ENCODE data around the gene DBF4B. TPM values are rescaled to one million over a fixed set of nuclear protein-coding genes. Genes with fewer than 3 reads are reported as not detected.

DBF4B gene
- total and polyA plus RNA-seq, 2 of the 13 experiments (the other 11 are each of a cell fraction or from before 2014, with no cell fraction given), result 11.7 to 13.2 TPM

- no peak for TF ChIP-seq USF2 (IDR thresholded peaks at IDR 0.05; ENCODE audit: low read depth, low read length)
- no peak for TF ChIP-seq USF2 (CRISPR knock-in tag; IDR thresholded peaks at IDR 0.05; ENCODE audit: borderline replicate concordance)
- TF ChIP-seq CAMTA2 (CRISPR knock-in tag; IDR thresholded peaks at IDR 0.05; ENCODE audit: borderline replicate concordance), result no peak
- TF ChIP-seq ZNF703 (CRISPR knock-in tag; IDR thresholded peaks at IDR 0.05; ENCODE audit: borderline replicate concordance), result no peak
- no peak for TF ChIP-seq EP300 (IDR thresholded peaks at IDR 0.05; ENCODE audit: low read depth in 2 of 2, low read length in 2 of 2)
- TF ChIP-seq EP300 (CRISPR knock-in tag; IDR thresholded peaks at IDR 0.05; ENCODE audit: borderline replicate concordance), result no peak
- no peak for TF ChIP-seq DR1 (CRISPR knock-in tag; IDR thresholded peaks at IDR 0.05)
- TF ChIP-seq TIGD3 (CRISPR knock-in tag; IDR thresholded peaks at IDR 0.05; ENCODE audit: borderline replicate concordance), result no peak; the same call in 1 of the 2 replicates
- TF ChIP-seq RARA (CRISPR knock-in tag; IDR thresholded peaks at IDR 0.05), result no peak
- no peak for TF ChIP-seq ZNF589 (CRISPR knock-in tag; conservative IDR thresholded peaks at IDR 0.05)
- no peak for TF ChIP-seq NCOA5 (CRISPR knock-in tag; IDR thresholded peaks at IDR 0.05)
- no peak for TF ChIP-seq ZMYM3 (CRISPR knock-in tag; IDR thresholded peaks at IDR 0.05)
- TF ChIP-seq ARNTL (CRISPR knock-in tag; IDR thresholded peaks at IDR 0.05), result no peak
- TF ChIP-seq SYNCRIP (IDR thresholded peaks at IDR 0.05; ENCODE audit: insufficient read depth, low read depth, low read length), result no peak
- peak; percentile 58 for TF ChIP-seq PATZ1 (CRISPR knock-in tag; IDR thresholded peaks at IDR 0.05)
- no peak for TF ChIP-seq TRIM24 (CRISPR knock-in tag; IDR thresholded peaks at IDR 0.05)
- TF ChIP-seq ZNF567 (CRISPR knock-in tag; IDR thresholded peaks at IDR 0.05; ENCODE audit: borderline replicate concordance), result no peak
- TF ChIP-seq MIER3 (CRISPR knock-in tag; IDR thresholded peaks at IDR 0.05; ENCODE audit: borderline replicate concordance), result peak; percentile 65; the same call in 1 of the 2 replicates
- TF ChIP-seq SNRNP70 (IDR thresholded peaks at IDR 0.05; ENCODE audit: low read depth, low read length), result no peak
- TF ChIP-seq MATR3 (CRISPR knock-in tag; IDR thresholded peaks at IDR 0.05), result no peak
- TF ChIP-seq CENPT (CRISPR knock-in tag; IDR thresholded peaks at IDR 0.05; ENCODE audit: low read depth), result no peak
- no peak for TF ChIP-seq HNRNPH1 (optimal IDR thresholded peaks at IDR 0.05; ENCODE audit: low read depth, low read length)
- 0 out of 2 replicates have a peak, but pooled peaks have one; percentile 65 for TF ChIP-seq ZNF350 (CRISPR knock-in tag; IDR thresholded peaks at IDR 0.05; ENCODE audit: borderline replicate concordance, low read depth)
- no peak for TF ChIP-seq NFIC (IDR thresholded peaks at IDR 0.05; ENCODE audit: low read length)
- no peak for TF ChIP-seq EZH2 (conservative IDR thresholded peaks at IDR 0.05; ENCODE audit: low read depth, low read length)
- peak; percentile 24; the same call in 1 of the 2 replicates for TF ChIP-seq DNMT1 (CRISPR knock-in tag; IDR thresholded peaks at IDR 0.05)
These were observed 66.0 kb downstream of the DBF4B start (continued) for GRCh38 chr17:44774271-44775135.

Data from HepG2 (cell line).